Endometrial microvascular endothelial cells (primary cell): ENCODE measurements around the gene KDM2A. TPM values are rescaled to one million over a fixed set of nuclear protein-coding genes. Genes with fewer than 3 reads are reported as not detected.
"Not testable (repeated sequence)": the region's sequence is repeated elsewhere in the genome, so short reads cannot be mapped to it uniquely, and the experiment has no call there.

Source experiments
- in situ Hi-C: cut with HindIII; loops from 2 replicates; pipeline ENCODE4 v1.10.0; 2017; ENCODE audit warnings: low sequenced_read_pairs, low pct_unique_long_range_greater_than_20kb; ENCODE audit errors: inconsistent ontology term
- total RNA-seq: library from RNA; depleted of rRNA; stranded (reverse); fragments of >200 nt; gene quantifications from one replicate; pipeline ENCODE4 v1.2.3, GENCODE V29; 2015; ENCODE audit errors: inconsistent ontology term

Gene KDM2A
- total RNA-seq, 1 donor from 2014 or later: 39.8 TPM

DNA sequence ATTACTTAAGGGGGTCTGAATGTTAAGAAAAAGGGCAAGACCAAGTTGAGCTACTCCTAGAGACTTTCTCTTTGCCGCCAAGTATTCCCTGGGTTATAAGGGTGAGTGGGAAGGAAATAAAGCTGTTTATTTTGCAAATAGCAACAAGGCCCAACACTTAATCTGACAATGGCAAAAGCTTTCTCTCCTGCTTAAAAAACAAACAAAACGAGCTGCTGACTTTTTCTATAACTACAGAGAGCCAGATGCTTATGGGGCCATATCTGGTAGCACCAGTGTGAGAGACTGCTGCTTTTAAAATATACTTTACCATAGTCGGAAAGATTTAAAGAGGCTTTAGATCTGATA lies 2.3 kb upstream of the KDM2A start:
- in situ Hi-C loops: no loop called here

DNA sequence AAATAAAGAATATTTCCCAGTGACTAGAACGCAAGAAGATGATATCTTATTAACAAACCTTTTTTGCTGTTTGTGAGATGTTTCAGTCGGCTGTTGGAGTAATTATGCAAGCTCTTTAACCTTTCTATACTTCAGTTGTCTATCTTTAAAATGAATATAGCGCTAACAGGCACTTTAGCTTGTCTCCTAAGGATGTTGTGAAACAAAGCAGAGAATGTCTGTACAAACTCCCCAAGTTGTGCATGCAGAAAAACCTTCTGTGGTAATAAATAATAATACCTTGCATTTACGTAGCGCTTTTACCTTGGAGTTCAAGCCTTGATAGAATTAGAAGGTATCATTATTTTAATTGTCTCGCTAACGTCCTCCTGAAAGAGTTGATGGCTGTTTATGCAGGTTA lies 1.9 kb upstream of the KDM2A start:
- in situ Hi-C loops: no loop called here

DNA sequence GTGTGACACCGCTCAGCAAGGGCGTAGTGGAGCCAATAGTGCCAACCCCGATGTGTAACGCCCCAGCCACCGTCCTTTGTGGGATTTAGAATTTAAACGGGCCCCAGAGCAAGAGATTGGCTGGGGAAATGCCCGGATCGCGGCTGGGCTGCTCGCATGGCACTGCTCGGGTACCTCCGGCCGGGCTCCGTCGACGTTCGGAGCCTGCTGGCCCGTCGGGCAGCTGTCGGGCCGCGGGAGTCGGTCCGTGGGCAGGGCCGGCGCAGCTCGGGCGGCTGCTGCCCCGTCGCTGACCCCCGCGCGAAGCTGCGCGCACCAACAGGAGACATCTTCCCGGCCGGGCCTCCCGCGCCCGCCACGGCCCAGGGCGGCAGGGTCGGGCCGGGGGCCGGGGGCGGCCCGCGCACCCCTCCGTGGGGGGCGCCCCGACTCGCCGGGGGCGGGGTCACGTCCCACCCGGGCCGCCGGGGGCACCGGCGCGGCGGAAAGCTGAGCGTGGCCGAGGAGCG lies 1.3 kb upstream of the KDM2A start:
- in situ Hi-C loops: no loop called here

DNA sequence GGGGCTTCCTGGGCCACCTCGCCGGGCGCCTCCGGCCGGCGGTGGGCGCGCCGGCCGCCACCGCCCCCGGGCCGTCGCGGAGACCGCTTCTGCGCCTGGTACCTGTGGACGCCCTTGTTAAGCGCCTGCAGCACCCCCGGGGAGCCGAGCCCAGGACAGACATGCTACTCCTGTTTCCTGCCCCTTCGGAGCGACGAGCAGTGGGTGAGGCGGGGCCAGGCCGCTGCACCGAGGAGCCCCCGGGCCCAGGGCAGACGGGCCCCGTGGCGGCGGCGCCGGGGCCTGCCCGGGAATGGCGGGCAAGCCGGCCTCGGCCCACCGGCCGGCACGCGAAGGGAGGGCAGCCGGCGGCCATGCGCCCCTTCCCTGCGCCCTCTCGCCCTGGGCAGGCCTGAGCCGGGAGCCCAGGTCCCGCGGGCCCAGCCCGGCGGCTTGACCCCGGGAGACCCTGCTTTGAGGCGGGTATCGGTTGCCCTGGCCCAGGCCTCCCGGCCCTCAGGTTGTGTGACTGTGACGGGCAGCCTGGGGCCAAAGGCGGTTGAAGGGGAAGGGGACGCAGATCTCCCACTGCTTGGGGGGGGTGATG lies 789 bp upstream of the KDM2A start:
- in situ Hi-C loops: no loop called here

DNA sequence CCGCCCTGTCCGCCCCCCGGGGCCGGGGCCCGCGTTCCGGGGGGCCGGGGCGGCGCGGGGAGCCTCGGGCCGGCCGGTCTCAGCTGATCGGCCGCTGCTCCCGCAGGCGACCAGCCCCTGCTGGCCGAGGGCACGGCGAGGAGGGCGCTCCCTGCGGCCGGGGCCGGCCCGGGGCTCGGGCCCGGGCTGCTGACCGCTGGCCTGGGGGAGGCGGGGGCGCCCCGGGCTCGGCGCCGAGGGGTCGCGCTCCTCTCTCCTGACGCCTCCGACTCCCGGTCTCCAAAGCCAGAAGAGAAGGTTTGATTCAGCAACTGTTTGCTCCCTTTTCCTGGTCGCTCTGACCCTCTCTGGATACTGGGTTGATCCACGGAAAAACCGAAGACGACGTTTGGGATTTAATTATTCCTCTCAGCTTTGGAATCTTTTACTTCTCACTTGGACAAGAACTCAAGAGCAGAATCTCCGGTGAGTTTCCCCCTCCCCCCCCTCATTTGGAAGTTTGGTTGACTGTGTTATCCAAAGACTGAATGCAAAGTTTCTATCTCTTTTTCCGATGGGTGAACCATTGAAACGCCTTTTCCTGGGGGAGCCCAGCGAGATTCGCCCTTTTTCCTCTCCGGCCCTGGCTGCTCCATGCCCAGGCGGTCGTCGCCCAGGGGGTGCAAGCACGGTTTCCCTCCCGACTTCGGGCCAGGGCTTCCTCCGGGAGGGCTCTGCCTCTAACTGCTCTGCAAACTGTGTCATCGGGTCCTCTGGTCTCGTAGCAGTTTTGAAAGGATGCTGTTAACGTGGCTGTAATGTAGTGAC lies 725 bp downstream of the KDM2A start:
- in situ Hi-C loops: no loop called here

DNA sequence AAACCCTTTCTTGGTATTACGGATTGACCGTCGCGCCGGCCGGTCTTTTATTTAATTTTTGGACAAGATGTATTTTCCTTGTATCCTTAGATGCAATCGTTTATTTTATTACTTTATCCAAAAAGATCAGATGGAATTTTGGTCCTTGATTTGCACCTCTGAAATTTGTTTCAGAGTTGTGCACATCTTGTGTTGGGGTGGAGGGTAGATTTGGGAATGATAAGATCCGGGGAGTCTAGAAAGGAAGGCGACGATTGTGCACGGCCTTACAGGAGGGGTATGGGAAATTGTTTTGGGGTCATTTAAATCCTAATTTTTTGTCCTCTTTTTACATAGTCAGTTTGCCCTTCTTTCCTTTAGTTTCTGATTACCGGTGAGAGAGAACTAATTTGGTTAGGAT lies 1.4 kb downstream of the KDM2A start:
- in situ Hi-C loops: no loop called here

DNA sequence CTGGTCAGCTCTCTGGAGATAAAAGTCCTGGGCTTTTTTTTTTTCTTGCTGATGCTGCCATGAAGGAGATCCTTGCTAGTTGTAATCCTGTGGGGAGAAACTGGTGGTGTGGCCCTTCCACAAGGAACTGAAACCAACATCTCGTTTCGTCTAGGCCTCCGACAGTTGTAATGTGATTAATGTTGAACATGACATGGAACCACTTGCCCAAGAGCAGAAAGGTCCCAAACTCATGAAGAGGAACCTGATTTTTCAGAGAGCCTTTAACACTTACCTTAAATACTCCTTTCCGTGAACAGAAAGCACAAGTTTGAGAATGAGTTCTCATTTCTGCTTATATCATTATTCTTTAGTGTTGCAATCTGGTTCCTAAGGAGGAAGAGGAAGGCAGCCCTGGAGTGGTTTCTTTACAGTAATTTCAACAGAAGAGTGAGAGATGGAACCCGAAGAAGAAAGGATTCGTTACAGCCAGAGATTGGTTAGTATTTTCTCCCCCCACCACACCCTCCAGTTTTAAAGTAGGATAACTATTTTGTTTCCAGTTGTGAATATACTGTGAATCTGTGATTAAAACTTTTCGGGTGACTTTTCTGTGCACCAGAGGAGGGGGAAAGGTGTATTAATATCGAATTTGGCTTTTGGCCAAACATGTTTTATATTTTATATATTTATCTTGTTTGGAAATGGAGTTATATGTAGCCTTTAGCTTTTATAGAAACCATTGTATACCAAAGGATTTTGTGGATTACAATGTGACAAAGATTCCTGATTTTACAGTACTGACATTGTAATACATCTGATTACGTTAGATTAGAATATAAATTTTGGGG lies 2.0 kb downstream of the KDM2A start:
- in situ Hi-C loops: no loop called here

DNA sequence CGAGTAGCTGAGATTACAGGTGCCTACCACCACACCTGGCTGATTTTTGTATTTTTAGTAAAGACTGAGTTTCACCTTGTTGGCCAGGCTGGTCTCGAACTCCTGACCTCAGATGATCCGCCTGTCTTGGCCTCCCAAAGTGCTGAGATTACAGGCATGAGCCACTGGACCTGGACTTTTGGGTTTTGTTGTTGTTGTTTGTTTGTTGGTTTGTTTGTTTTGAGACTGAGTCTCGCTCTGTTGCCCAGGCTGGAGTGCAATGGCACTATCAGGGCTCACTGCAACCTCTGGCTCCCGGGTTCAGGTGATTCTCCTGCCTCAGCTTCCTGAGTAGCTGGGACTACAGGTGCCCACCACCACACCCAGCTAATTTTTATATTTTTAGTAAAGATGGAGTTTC lies 4.7 kb downstream of the KDM2A start:
- in situ Hi-C loops: not testable (repeated sequence)

DNA sequence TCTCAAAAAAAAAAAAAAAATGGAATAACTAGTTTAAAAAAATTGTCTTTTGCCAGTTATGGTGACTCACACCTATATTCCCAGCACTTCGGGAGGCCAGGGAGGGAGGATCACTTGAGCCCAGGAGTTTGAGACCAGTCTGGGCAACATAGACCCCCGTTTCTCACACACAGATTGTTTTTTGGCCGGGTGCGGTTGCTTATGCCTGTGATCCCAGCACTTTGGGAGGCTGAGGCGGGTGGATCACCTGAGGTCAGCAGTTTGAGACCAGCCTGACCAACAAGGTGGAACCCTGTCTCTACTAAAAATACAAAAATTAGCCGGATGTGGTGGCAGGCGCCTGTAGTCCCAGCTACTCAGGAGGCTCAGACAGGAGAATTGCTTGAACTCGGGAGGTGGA lies 7.2 kb downstream of the KDM2A start:
- in situ Hi-C loops: not testable (repeated sequence)

DNA sequence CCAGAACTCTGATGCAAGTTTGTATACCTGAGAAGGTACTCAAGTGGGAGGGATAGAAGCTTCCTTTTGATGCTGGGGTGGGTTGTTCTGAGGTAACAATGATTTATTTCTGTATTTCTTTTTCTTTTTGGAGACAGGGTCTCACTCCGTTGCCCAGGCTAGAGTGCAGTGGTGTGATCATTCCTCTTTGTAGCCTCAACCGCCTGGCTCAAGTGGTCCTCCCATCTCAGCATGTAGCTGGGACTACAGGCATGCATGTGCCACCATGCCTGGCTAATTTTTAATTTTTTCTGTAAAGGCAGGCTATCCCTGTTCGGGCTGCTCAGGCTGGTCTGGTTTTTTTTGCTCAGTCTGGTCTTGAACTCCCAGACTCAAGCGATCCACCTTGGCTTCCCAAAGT lies 7.9 kb downstream of the KDM2A start:
- in situ Hi-C loops: no loop called here

DNA sequence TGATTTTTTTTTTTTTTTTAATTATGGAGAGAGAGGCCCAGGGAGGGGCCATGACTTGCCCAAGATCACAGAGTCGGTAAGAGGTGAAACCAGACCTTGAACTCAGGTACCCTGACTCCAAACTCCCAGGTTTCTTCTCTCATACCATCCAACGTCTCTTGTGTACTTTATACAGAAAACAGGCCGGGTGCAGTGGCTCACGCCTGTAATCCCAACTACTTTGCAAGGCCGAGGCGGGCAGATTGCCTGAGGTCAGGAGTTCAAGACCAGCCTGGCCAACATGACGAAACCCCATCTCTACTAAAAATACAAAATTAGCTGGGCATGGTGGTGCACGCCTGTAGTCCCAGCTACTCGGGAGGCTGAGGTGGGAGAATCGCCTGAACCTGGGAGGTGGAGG lies 11.8 kb downstream of the KDM2A start:
- in situ Hi-C loops: not testable (repeated sequence)

DNA sequence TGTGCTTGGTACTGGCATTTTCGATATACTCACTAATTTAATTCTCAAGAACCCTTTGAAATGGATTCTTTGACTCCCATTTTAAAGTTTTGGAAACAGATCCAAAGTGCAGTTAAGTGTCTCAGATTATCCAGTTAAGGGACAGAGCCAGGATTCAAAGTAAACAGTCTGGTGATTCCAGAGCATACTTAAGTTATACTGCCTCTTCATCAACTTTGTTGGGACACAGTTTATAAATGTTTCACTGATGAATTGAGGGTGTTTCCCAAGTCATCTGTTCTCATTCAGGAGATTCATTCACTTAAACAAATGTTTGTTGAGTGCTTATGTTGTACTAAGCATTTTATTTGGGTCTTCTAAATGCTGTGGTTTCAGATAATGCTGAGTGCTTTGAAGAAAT lies 17.1 kb downstream of the KDM2A start:
- in situ Hi-C loops: no loop called here

DNA sequence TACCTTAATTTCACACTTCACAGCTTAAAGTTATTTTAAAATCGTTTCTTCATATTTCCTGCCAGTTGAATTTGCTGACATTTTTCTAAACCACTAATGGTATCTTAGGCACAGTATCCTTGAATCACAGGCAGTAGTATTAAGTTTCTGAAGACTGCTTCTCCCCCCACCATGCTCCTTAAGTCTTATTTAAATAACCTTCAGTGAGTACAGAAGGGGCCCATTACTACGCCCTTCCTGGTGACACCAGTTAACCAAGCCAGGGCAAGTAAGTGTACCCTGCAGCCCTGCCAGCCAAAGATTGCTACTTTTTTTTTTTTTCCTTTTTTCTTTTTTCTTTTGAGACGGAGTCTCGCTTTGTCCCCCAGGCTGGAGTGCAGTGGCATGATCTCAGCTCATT lies 19.9 kb downstream of the KDM2A start:
- in situ Hi-C loops: no loop called here

DNA sequence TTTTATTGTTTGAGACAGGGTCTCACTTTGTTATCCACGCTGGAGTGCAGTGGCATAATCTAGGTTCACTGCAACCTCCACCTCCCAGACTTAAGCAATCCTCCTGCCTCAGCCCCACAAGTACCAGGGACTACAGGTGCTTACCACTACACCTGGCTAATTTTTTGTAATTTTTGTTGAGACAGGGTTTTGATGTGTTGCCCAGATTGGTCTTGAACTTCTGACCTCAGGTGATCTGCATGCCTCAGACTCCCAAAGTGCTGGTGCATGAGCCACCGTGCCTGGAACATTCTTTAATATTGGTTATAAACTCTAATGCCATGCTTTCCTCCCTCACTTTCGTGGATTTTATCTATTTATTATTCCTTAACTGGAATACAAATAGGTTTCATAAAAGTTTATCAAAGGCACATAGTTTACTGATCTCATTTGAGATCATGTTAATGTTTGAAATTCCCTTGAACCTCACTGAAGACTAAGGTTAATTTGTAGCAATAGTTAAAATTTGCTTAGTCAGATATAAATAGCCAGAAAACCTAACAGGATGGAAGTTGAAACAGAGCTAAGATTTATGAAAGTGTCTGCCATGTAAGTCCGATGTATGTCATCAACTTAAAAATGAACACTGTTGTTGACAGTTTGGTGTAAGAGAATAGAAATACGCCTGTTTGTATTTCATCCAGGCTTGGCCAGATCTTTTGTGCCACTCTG lies 27.6 kb downstream of the KDM2A start:
- in situ Hi-C loops: no loop called here

DNA sequence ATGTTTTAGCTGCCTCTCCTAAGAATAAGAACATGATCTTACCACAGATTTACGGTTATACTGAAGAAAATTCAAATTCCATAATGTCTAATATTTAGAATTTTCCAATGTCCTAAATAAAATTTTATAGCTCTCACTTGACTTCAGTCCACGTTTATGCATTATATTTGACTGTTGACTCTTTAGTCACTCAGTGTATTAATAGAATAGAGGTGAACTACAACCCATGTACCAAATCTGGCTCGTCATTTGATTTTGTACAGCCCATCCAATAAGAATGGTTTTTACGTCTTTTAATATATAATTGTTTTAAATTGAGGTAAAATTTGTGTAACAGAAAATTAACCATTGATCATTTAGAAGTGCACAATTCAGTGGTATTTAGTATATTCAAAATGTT lies 34.9 kb downstream of the KDM2A start:
- in situ Hi-C loops: no loop called here

DNA sequence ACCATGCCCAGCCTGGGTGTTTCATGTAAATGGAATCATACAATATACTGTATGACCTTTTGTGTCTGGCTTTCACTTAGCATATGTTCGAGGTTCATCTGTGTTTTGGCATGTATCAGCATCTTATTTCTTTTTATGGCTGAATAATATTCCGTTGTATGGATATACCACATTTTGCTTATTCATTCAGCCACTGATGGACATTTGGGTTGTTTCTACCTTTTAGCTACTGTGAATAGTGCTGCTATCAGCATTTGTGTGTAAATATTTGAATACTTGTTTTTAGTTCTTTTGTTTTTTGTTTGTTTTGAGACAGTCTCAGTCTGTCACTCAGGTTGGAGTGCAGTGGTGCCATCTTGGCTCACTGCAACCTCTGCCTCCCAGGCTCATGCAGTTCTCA lies 35.7 kb downstream of the KDM2A start:
- in situ Hi-C loops: no loop called here

DNA sequence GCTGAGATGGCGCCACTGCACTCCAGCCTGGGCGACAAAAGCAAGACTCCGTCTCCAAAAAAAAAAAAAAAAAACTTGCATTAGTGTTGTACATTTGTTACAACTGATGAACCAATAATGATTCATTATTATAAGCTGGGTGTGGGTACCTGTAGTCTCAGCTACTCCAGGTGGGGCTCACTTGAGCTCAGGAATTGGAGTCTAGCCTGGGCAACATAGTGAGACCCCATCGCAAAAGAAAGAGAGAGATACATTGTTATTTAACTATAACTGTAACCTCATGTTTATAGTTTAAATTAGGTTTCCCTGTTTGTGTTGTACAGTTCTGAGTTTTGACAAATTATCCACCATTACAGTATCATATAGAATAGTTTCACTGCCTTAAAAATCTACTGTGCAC lies 38.6 kb downstream of the KDM2A start:
- in situ Hi-C loops: no loop called here

DNA sequence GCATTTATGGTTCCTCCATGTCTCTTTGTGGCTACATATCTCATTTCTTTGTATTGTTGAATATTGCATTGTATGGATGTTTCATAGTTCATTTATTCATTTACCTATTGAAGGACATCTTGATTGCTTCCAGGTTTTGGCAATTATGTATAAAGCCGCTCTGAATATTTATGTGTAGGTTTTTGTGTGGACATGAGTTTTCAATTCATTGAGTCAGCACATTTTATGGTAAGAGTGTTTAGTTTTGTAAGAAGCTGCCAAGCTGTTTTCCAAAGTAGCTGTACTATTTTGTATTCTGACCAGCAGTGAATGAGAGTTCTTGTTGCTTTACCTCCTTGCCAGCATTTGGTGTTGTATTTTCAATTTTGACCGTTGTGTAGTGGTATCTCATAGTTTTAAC lies 39.2 kb downstream of the KDM2A start:
- in situ Hi-C loops: no loop called here

DNA sequence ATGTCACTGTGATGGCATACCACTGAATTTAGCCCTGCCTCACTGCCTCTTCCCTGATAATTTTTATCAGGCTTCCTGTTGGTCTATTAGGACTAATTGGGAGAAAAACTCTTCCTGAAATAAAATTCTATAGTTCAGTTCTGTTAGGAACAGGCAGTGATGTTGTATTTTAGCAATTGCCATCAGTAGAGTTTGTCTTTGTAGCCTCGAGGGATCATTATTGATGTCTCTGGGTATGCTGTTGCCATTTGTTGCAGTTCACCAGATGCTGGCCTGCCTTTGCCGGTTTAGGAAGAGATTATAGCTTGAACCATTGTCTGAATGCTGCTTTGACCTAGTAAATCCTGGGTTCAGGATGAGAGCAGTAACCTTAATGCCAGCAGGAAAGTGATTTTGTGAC lies 41.0 kb downstream of the KDM2A start:
- in situ Hi-C loops: no loop called here
